Measurements from ENCODE around the gene FBXL19. TPM values are rescaled to one million over a fixed set of nuclear protein-coding genes. Genes with fewer than 3 reads are reported as not detected.

The FBXL19 gene
- total and polyA plus RNA-seq, 2 of the 13 experiments (the other 11 are each of a cell fraction or from before 2014, with no cell fraction given) = 6.0 to 13.7 TPM

DNA sequence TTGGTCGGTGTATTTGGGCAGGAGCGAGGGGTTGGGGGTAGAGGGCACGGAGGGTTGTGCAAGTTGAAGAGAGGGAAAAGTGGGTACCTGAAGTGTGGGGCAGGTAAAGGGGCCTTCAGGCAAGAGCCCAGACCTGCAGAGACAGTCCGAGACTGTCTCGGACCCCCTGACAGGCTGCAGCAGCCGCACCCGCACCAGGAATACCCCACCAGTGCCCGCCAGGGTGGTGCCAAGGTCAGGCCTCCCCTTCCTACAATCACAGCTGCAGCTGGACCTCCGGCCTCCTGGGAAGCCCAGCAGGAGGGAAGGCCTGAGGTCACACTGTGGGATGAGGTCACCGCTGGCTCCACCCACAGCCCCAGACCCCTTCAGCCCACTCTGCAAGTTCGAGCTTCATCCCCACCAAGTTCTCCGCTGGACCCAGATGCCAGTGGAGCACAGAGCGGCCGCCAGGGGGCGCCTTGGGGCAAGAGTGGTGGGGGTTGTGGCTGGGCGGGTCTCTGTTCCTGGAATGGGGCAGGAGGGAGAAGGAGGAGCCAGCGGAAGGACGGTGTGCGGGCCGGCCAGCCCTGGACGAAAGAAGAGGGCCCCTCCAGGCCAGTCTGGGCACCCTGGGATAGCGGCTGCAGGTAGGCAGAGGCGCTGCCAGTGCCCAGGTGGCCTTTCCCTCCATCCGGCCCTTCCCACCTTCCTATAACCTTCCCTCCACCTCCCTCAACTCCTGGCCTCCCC lies 61.5 kb downstream of the FBXL19 start, which contains the start of gene HSD3B7 (continued):
- TF ChIP-seq KAT8 (CRISPR knock-in tag; IDR thresholded peaks at IDR 0.05) (peak; percentile 60; the same call in 1 of the 2 replicates), ZNF10 (CRISPR knock-in tag; IDR thresholded peaks at IDR 0.05; ENCODE audit: borderline replicate concordance, low read depth) (no peak), PHF5A (CRISPR knock-in tag; IDR thresholded peaks at IDR 0.05; ENCODE audit: low read depth, unreplicated experiment) (peak; percentile 21), MAF1 (CRISPR knock-in tag; IDR thresholded peaks at IDR 0.05; ENCODE audit: borderline replicate concordance) (0 out of 2 replicates have a peak, but pooled peaks have one; percentile 36), NFYB (CRISPR knock-in tag; IDR thresholded peaks at IDR 0.05) (peak; percentile 8; the same call in 1 of the 2 replicates), RFX3 (CRISPR knock-in tag; IDR thresholded peaks at IDR 0.05) (no peak), ZNF354B (CRISPR knock-in tag; IDR thresholded peaks at IDR 0.05) (no peak), EEA1 (CRISPR knock-in tag; IDR thresholded peaks at IDR 0.05; ENCODE audit: borderline replicate concordance) (no peak), REXO4 (CRISPR knock-in tag; IDR thresholded peaks at IDR 0.05; ENCODE audit: borderline replicate concordance) (no peak), MTA1 (CRISPR knock-in tag; IDR thresholded peaks at IDR 0.05; ENCODE audit: borderline replicate concordance) (no peak), CCDC6 (CRISPR knock-in tag; IDR thresholded peaks at IDR 0.05) (no peak), ZNF883 (CRISPR knock-in tag; IDR thresholded peaks at IDR 0.05; ENCODE audit: not compliant biosample characterization) (no peak), CCAR2 (optimal IDR thresholded peaks at IDR 0.05; ENCODE audit: low read depth, low read length) (no peak), ZNF263 (CRISPR knock-in tag; IDR thresholded peaks at IDR 0.05) (peak; percentile 69; the same call in 1 of the 2 replicates), ZNF670 (CRISPR knock-in tag; IDR thresholded peaks at IDR 0.05; ENCODE audit: borderline replicate concordance) (no peak; the same call in 1 of the 2 replicates), ZNF598 (CRISPR knock-in tag; IDR thresholded peaks at IDR 0.05; ENCODE audit: borderline replicate concordance) (no peak)
- TF ChIP-seq, protein P1, sequence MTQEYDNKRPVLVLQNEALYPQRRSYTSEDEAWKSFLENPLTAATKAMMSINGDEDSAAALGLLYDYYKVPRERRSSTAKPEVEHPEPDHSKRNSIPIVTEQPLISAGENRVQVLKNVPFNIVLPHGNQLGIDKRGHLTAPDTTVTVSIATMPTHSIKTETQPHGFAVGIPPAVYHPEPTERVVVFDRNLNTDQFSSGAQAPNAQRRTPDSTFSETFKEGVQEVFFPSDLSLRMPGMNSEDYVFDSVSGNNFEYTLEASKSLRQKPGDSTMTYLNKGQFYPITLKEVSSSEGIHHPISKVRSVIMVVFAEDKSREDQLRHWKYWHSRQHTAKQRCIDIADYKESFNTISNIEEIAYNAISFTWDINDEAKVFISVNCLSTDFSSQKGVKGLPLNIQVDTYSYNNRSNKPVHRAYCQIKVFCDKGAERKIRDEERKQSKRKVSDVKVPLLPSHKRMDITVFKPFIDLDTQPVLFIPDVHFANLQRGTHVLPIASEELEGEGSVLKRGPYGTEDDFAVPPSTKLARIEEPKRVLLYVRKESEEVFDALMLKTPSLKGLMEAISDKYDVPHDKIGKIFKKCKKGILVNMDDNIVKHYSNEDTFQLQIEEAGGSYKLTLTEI (CRISPR knock-in tag; conservative IDR thresholded peaks at IDR 0.05) = no peak
- TF ChIP-seq, protein P2, sequence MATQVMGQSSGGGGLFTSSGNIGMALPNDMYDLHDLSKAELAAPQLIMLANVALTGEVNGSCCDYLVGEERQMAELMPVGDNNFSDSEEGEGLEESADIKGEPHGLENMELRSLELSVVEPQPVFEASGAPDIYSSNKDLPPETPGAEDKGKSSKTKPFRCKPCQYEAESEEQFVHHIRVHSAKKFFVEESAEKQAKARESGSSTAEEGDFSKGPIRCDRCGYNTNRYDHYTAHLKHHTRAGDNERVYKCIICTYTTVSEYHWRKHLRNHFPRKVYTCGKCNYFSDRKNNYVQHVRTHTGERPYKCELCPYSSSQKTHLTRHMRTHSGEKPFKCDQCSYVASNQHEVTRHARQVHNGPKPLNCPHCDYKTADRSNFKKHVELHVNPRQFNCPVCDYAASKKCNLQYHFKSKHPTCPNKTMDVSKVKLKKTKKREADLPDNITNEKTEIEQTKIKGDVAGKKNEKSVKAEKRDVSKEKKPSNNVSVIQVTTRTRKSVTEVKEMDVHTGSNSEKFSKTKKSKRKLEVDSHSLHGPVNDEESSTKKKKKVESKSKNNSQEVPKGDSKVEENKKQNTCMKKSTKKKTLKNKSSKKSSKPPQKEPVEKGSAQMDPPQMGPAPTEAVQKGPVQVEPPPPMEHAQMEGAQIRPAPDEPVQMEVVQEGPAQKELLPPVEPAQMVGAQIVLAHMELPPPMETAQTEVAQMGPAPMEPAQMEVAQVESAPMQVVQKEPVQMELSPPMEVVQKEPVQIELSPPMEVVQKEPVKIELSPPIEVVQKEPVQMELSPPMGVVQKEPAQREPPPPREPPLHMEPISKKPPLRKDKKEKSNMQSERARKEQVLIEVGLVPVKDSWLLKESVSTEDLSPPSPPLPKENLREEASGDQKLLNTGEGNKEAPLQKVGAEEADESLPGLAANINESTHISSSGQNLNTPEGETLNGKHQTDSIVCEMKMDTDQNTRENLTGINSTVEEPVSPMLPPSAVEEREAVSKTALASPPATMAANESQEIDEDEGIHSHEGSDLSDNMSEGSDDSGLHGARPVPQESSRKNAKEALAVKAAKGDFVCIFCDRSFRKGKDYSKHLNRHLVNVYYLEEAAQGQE (IDR thresholded peaks at IDR 0.05; ENCODE audit: borderline replicate concordance in 1 of 2, low read depth in 1 of 2, low read length in 2 of 2) = no peak
- TF ChIP-seq, protein P3, sequence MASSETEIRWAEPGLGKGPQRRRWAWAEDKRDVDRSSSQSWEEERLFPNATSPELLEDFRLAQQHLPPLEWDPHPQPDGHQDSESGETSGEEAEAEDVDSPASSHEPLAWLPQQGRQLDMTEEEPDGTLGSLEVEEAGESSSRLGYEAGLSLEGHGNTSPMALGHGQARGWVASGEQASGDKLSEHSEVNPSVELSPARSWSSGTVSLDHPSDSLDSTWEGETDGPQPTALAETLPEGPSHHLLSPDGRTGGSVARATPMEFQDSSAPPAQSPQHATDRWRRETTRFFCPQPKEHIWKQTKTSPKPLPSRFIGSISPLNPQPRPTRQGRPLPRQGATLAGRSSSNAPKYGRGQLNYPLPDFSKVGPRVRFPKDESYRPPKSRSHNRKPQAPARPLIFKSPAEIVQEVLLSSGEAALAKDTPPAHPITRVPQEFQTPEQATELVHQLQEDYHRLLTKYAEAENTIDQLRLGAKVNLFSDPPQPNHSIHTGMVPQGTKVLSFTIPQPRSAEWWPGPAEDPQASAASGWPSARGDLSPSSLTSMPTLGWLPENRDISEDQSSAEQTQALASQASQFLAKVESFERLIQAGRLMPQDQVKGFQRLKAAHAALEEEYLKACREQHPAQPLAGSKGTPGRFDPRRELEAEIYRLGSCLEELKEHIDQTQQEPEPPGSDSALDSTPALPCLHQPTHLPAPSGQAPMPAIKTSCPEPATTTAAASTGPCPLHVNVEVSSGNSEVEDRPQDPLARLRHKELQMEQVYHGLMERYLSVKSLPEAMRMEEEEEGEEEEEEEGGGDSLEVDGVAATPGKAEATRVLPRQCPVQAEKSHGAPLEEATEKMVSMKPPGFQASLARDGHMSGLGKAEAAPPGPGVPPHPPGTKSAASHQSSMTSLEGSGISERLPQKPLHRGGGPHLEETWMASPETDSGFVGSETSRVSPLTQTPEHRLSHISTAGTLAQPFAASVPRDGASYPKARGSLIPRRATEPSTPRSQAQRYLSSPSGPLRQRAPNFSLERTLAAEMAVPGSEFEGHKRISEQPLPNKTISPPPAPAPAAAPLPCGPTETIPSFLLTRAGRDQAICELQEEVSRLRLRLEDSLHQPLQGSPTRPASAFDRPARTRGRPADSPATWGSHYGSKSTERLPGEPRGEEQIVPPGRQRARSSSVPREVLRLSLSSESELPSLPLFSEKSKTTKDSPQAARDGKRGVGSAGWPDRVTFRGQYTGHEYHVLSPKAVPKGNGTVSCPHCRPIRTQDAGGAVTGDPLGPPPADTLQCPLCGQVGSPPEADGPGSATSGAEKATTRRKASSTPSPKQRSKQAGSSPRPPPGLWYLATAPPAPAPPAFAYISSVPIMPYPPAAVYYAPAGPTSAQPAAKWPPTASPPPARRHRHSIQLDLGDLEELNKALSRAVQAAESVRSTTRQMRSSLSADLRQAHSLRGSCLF (CRISPR knock-in tag; IDR thresholded peaks at IDR 0.05; ENCODE audit: borderline replicate concordance) = no peak

All from HepG2 (cell line).